Measurements from ENCODE around the gene POLR2M. TPM values are rescaled to one million over a fixed set of nuclear protein-coding genes. Genes with fewer than 3 reads are reported as not detected.

The POLR2M gene
- total RNA-seq, 1 donor from 2014 or later, result 307 TPM

DNA sequence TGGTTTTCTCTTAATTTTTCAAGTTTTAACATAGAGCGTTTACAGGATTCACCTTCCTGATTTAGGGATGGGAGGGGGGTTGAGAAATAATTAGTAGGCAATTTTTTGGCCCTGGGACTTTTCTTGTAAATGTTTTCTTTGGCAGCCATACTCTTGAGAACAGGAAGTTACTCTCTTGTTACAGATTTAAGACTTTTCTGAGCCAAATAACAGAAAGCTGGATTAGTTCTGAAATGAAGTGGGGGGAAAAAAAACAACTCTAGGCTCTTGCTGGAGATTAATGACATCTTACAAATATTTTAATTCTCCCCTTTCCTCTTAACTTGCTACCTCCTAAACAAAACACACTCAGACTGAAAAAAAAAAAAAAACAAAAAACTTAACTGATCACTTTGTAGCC lies 13.8 kb upstream of the POLR2M start:
- peak; percentile 37 for DNase-seq

DNA sequence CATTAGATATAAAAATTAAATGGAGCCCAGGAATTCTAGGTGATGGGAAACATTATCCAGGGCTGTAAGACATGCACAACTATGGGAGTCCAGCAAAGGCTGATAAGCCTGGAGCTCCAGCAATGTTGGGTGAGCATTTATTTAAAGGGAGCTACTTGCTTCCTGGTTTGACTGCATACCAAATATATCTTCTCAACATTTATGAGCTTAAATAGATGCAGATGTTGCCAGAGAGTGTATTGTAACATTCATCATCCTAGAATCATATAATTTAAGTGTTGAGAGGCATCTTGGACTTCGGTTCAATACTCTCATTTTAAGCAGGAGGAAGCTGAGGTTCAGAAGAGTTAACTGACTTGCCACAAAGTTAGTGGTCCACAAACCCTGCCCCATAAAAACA lies 12.2 kb upstream of the POLR2M start:
- no peak for DNase-seq

DNA sequence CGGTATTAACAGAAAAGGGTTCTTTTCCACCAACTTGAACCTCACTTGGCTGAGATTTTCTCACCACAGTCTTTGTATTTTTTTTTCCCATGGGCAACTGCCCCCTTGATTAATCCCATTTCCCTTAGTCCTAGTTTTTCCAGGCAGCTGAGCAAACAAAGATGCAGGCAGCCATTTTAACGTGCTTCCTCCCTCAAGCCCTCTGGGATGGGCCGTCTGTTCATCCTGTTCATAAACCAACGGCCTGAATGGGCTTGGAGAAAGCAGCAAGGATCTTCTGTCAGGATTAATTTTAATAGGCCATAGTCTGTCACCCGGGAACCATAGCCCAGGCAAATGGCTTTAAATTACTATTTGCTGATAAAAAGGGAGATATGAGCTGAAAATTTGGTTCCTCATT lies 10.4 kb upstream of the POLR2M start:
- DNase-seq, result no peak

DNA sequence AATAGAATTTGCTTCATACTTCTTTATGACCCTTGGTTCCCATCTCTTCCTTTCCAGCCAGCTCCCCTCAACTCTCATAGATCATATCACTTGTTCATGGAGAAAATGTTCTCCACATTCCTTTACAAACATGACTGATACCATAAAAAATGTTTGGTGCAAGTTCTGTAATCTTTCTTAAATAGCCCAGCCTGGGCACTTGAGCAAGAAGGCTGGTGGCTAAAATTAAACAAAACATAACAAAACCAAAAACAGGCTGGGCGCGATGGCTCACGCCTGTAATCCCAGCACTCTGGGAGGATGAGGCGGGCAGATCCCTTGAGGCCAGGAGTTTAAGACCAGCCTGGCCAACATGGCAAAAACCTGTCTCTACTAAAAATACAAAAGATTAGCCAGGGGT lies 8.9 kb upstream of the POLR2M start:
- no peak for DNase-seq

DNA sequence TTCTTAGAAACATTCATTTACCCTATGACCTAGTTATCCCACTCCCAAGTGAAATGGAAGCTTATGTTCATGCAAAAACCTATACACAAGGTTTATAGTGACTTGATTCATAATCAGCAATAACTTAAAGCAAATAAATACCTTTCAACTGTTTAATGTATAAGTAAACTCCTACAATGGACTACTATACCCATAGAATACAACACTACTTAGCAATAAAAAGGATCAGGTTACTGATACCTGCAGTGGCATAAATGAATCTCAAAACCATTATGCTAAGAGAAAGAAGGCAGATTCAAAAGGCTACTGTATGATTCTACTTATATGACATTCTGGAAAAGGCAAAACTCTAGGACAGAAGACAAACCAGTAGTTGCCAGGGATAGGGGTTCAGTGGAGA lies 8.3 kb upstream of the POLR2M start:
- no peak for DNase-seq

GRCh38 chr15:57698991-57699390 lies 7.5 kb upstream of the POLR2M start:
- no peak for DNase-seq

DNA sequence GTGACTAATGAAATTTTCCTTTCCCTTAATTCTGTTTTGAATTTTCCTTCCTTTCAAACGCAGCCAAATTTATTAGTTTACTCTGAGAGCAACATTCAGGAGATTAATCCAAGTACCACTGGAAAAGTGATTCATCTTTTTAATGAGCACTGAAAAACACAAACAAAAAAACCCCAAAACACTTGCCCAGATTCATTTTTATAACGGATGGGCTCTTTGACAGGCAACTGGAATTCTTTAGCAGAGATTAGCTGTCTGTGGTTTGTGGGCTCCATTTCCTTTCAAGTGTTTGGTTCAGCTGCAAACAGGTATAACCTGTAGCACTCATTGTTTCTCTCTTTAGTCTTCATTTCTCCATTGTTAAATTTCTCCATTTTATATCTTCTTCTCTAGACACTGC lies 3.1 kb upstream of the POLR2M start:
- DNase-seq, result no peak

GRCh38 chr15:57704441-57704840 lies 2.1 kb upstream of the POLR2M start:
- DNase-seq, result no peak

- DNase-seq, result peak; percentile 85
Measured at GRCh38 chr15:57705746-57706404, 639 bp upstream of the POLR2M start.

DNA sequence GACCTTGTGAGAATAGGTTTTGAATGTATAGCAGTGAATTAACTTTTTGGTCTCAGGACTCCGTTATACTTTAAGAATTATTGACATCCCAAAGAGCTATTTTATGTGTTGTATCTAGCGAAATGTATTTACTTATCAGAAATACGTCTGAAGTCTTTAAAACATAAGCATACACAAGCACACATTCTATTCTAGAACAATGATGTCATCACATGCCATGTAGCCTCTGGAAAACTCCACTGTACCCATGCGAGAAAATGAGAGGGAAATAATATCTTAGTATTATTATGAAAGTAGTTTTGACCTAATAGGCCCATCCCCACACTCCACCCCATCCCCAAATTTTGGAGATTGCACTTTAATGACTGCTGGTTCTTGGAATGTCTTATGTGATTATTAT lies 1.5 kb downstream of the POLR2M start:
- DNase-seq, result no peak

- DNase-seq, result no peak
Measured at GRCh38 chr15:57718309-57718708, 11.8 kb downstream of the POLR2M start.

DNA sequence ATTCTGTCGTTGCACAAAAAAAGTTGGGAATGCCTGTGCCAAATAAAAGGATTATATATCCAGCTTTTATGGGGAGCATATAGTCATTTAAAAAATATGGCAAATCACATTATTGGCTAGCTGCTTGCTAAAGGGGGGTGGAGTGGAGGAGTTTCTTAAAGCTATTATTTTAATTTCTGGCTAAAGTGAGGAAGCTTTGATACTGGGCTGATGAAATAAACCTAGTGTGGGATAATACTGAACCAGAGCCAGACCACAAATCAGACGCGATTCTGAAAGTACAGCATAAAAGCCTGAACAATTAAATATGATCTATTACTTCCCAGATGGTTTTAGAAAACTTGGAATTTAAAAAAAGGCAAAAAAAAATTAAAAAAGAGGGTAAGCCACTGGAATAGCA lies 14.4 kb downstream of the POLR2M start:
- DNase-seq, result no peak

- DNase-seq, result no peak
Measured at GRCh38 chr15:57726411-57726810, 19.9 kb downstream of the POLR2M start.

DNA sequence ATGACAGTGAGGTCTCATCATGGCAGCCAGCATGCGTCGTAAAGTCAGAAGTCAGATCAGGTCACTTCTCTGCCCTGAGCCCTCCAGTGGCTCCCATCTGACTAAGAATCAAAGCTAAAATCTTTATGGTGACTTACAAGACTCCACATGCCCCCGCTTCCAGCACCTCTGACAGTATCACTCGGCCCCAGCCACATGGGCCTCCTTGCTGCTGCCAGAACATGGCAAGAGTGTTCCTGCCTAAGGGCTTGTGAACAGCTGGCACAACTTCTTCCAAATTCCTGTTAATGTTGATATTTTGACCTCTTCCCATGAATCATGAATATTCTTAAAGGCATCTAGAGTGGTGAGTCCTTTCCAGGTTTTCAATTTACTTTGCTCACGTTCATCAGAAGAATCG lies 20.5 kb downstream of the POLR2M start:
- no peak for DNase-seq

GRCh38 chr15:57728436-57728835 lies 21.9 kb downstream of the POLR2M start:
- no peak for DNase-seq

DNA sequence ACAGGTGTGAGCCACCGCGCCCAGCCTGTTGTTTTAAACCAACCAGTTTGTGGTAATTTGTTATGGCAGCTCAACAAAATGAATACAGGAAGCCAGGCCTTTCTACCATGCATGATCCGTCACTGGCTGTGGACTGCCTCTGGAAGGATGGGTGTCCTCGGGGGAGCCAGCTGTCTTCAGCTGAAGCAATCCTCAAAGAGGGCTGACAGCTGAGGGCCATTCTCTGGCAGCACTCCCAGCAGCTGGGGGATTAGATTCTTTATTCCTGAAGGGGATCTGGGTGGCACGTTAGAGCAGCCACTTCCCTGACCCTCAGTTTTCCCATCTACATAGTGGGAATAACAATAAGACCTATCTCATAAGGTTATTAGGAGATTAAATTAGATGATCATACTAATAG lies 24.4 kb downstream of the POLR2M start:
- peak; percentile 87 for DNase-seq

GRCh38 chr15:57731530-57732103 lies 25.1 kb downstream of the POLR2M start:
- DNase-seq, result no peak

DNA sequence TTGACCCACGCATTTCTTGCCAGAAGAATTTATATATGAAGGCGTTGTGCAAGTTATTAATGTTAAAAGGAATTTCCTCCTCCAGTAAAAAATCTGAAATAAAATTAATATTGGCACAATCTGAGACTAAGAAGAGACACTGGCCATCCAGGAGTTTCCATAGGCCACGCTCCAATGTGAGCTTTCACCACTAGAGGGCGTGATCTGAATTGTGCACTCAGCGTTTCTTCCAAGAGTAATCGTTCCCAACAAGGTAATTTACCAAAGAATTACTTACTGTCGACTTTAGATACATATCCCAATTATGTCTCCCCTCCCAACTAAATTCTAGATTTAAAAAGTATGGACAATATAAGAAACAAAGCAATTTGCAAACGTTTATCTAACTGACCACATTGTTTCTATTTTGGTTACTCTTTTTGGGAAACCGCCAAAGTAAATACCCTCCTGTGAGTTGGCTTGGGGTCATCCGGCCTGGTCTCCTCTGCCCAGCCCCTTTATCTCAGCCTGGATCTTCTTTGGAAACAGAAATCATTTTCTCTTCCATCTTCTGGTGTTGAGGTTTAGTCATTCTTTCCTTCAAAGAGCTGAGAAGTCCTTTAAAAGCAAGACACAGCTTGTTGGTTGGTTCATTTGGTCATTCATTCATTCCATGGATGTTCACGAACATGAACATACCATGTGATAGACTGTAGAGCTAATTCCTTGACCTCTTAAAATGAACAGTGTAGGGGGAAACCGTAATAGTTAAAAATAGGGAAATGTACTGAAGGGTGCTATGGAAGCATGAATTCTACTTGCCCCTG lies 26.2 kb downstream of the POLR2M start:
- peak; percentile 61 for DNase-seq

DNA sequence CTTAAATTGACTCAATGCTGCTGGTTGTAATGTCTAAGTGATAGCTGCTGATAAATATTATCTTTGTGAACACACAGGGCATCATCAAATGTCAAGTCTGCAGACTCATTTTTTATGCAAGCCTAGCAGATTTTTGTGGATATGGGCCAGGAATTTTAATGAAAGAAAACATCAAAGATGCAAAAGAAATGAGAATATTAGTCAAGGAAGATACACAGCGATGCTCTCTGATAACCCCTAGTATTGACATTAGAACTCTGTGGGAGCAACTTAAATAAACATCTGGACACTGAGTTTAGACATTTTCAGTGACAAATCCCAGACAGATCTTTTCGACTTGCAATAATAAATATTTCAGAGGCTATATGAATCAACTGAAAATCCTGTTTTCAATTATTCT lies 28.3 kb downstream of the POLR2M start:
- DNase-seq, result peak; percentile 3

- DNase-seq, result peak; percentile 3
Measured at GRCh38 chr15:57735431-57735830, 28.9 kb downstream of the POLR2M start.

DNA sequence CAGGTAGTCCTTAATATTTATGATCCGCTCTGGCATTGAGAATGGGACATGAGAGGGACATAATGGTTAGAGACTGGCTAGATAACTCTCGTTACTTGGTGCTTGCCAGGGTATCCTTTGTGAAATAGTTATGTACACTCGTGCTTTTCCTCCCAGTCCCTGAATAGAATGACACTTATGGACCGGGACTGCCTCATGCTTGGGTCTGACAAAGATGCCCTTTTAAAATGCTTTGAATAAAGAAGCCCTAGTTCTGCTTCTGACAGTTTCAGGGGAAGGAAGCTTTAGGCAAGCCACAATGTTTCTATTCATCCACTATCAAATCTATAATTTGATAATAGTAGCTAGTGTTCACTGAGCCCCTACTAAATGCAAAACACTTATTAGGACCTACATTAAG lies 29.4 kb downstream of the POLR2M start:
- DNase-seq, result no peak

GRCh38 chr15:57736591-57736990 lies 30.1 kb downstream of the POLR2M start:
- DNase-seq, result no peak

- no peak for DNase-seq
Measured at GRCh38 chr15:57738734-57739237, 32.3 kb downstream of the POLR2M start.

DNA sequence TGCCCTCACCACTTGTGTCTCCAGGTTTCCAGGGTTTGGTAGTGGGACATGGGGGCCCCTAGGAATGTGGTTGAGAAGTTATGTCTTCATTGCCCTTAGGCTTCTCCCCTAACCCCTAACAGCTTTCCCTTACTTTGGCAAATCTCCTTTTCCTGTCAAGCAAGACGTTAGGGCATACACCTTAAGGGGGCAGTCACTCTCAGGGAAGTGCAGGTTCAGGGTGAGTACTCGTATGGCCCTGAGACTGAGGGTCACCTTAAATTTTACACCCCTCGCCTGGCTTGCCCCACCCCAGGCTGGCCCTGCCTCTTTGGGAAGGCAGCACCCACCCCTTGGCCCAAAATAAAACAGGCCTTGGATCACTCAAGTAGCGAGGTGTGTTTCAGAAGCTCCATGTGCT lies 33.5 kb downstream of the POLR2M start:
- no peak for DNase-seq

Measured in tongue (tissue), 2 donors.